Colonic mucosa (tissue), 4 donors: Measurements from ENCODE around the gene VIT. TPM values are rescaled to one million over a fixed set of nuclear protein-coding genes. Genes with fewer than 3 reads are reported as not detected.

Experiments used
- DNase-seq: peaks from one replicate; pipeline ENCODE4 v3.0.0-alpha.2; 2020
- H3K27ac ChIP-seq: fragments of 200-600 bp; one replicate; pipeline ENCODE4 v1.8.0; 2021
- H3K27me3 ChIP-seq: fragments of 200-600 bp; one replicate; pipeline ENCODE4 v1.8.0; 2021
- H3K36me3 ChIP-seq: fragments of 200-600 bp; one replicate; pipeline ENCODE4 v1.8.0; 2021
- H3K4me1 ChIP-seq: fragments of 200-600 bp; one replicate; pipeline ENCODE4 v1.8.0; 2021; ENCODE audit warnings: mild to moderate bottlenecking
- H3K4me3 ChIP-seq: fragments of 200-600 bp; one replicate; pipeline ENCODE4 v1.8.0; 2021
- H3K9ac ChIP-seq, 2 donors: one replicate each; pipeline ENCODE4 v1.7.0; 2013; ENCODE audit warnings: control low read depth in 2 of 2, low read depth in 2 of 2, low read length in 2 of 2
- H3K9me3 ChIP-seq: fragments of 200-600 bp; one replicate; pipeline ENCODE4 v1.8.0; 2021
- intact Hi-C: fragments of 100-400 bp; cut with DNase I; formaldehyde crosslinking; loops from one replicate; pipeline ENCODE4 v1.14.1; 2022
- total RNA-seq, 2 donors: library from RNA; stranded (reverse); fragmentation: NEBNext Ultra II Directional in 1 of 2; extraction: Animal tissue kit (Norgen Biotek cat#: 25700) in 1 of 2; gene quantifications; one replicate each; pipeline ENCODE4 v1.2.1, GENCODE V29; 2021
- TF ChIP-seq, protein P1 (sequence below): fragments of 200-600 bp; IDR thresholded peaks from one replicate; pipeline ENCODE4 v1.8.0; 2022; ENCODE audit warnings: antibody characterized with exemption, mild to moderate bottlenecking
- donor health status: healthy.
- donor health status: DM: no; HTN: no; CAD: no.
- donor health status: DM: no; HTN: no; CAD: no.

VIT gene
- total RNA-seq, 2 donors from 2014 or later = 0.20 to 0.21 TPM

DNA sequence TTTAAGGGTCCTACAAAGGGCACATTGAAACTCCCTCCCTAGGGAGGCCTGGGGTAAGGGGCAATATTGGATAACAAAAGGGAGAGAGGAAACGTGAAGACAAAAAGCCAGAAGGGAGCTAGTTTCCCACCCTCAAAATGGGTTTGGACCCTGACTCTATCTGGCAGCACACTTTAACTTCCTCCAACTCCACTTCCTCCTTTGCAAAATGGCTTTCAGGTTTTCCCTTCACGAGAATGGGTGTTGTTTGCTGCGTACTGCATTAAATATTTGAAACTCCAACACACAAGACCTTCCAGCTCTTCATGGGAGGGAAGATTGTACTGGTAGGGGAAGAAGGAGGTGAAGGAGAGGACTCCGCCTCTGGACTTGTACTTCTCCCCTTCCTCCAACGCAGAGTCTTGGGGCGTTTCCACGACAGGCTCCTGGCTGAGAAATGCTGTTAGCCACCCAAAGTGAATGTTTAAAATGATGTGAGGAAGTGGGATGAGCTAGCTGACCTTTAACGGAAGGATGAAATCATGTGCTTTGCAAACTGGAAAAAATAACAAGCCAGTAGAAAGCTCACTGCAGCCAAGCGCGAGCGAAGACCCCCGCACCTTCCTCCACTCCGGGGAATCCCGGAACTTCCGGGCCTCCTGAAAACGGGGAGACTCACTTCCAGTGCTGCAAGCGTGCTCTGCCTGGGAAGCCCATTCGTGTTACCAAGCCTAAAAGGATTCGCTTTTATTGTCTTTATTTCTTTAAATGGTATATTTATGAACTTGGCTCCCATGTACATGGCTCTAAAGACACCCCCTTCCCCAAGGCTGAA is 85.6 kb downstream of the VIT start:
- TF ChIP-seq, protein P1, sequence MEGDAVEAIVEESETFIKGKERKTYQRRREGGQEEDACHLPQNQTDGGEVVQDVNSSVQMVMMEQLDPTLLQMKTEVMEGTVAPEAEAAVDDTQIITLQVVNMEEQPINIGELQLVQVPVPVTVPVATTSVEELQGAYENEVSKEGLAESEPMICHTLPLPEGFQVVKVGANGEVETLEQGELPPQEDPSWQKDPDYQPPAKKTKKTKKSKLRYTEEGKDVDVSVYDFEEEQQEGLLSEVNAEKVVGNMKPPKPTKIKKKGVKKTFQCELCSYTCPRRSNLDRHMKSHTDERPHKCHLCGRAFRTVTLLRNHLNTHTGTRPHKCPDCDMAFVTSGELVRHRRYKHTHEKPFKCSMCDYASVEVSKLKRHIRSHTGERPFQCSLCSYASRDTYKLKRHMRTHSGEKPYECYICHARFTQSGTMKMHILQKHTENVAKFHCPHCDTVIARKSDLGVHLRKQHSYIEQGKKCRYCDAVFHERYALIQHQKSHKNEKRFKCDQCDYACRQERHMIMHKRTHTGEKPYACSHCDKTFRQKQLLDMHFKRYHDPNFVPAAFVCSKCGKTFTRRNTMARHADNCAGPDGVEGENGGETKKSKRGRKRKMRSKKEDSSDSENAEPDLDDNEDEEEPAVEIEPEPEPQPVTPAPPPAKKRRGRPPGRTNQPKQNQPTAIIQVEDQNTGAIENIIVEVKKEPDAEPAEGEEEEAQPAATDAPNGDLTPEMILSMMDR = no peak
- no peaks in the 10 kb centered on the region for H3K36me3 ChIP-seq
- intact Hi-C loops = loop anchor here (5.0 kb wide), 2 partner anchors 75 to 220 kb away; no protein-coding TSS in a partner anchor
- H3K27me3 ChIP-seq = no peaks in the 10 kb centered on the region
- DNase-seq = no peak
- H3K4me3 ChIP-seq = no peak overlapping the region
- H3K27ac ChIP-seq = no peak overlapping the region
- H3K4me1 ChIP-seq = no peaks in the 10 kb centered on the region
- H3K9ac ChIP-seq = no peak overlapping the region
- H3K9me3 ChIP-seq = no peaks in the 10 kb centered on the region

DNA sequence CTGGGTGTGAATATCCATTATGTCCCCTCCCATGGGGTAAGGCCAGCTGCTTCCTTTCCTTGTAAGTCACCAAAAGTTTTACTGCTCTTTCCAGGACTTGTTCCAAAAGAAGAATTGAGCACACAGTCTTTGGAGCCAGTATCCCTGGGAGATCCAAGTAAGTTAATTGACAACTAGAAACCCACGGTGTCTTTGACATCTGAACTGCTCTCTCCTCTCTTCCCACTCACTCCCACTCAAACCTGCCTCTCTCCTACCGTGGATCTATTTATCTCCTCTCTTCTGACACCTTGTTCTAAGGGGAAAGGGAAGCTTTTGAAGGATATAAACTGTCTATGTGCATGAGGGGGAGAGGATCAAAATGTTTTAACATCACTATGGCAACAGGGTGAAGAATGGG is 86.7 kb downstream of the VIT start:
- no peaks in the 10 kb centered on the region for H3K4me1 ChIP-seq
- H3K27me3 ChIP-seq = no peaks in the 10 kb centered on the region
- no peak overlapping the region for H3K4me3 ChIP-seq

DNA sequence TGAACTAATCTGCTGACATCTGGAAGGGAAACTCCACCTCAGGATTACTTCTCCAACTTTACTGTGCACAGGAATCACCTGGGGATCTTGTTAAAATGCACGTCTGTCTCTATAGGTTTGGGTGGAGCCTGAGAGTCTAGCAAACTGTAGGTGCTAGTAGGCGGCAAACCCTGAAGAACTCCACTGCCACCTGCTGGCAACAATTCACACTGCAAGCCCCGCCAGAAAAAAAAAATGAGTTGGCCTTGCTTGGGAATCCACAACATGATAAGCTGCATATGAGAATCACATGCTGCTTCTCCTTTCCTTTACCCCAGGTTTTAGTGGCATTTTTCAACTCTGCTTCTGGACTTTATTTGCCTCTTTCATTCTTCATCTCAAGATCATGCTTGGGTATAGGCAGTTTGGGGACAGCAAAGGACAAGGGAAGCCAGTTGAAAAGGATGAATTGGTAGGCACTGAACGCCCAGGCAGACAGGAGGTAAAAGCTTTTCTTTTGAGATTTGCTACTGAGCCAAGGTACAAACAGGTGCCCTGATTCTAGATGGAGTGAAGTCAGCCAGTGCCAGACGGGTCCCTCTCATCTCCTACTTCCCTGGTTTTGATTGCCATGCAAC is 88.8 kb downstream of the VIT start:
- no peaks in the 10 kb centered on the region for H3K36me3 ChIP-seq
- H3K9me3 ChIP-seq = no peaks in the 10 kb centered on the region
- H3K4me1 ChIP-seq = no peaks in the 10 kb centered on the region
- no peak overlapping the region for H3K4me3 ChIP-seq
- no peak overlapping the region for H3K9ac ChIP-seq
- DNase-seq = peak; percentile 73
- TF ChIP-seq, protein P1 = peak; percentile 99
- H3K27me3 ChIP-seq = no peaks in the 10 kb centered on the region
- H3K27ac ChIP-seq = no peak overlapping the region
- intact Hi-C loops = no loop called here

More for the DNA sequence above, 86.7 kb downstream of the VIT start:
- intact Hi-C loops = loop anchor here (5.0 kb wide), 2 partner anchors 74 to 219 kb away; no protein-coding TSS in a partner anchor
- no peak overlapping the region for H3K27ac ChIP-seq
- H3K9ac ChIP-seq = no peak overlapping the region
- H3K36me3 ChIP-seq = no peaks in the 10 kb centered on the region
- no peak for DNase-seq
- TF ChIP-seq, protein P1 = no peak
- H3K9me3 ChIP-seq = no peaks in the 10 kb centered on the region

DNA sequence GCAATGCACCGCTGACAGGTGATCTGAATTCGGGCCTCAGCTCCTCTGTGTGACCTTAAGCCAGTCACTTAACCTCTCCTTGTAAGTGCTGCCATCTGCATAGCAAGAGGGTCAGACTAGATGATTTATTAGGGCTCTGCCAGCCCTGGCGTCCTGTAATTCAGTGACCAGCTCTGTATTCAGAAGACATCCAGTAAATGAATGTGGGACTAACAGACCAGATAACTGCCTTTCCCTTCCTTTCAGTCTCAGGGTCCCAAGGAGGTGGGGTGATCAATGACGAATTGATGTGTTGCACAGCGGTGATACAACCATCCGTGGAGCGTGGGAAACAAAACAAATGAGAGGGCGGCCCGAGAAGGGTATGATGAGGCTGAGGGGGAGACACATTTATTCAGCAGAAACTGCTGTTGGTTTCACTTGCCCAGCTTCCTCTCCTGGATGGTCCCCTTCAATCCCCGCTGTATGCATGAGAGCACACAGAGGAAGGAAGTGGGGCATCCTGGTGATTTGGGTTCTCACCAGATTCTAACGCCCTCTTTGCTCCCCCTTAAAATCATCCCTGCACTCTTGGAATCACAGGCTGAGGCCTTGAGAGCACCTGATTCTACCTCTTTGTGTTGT is 92.8 kb downstream of the VIT start:
- H3K4me3 ChIP-seq = no peak overlapping the region
- H3K27ac ChIP-seq = no peak overlapping the region
- no peak overlapping the region for H3K9ac ChIP-seq
- H3K36me3 ChIP-seq = no peaks in the 10 kb centered on the region
- TF ChIP-seq, protein P1 = no peak
- no peak for DNase-seq
- H3K4me1 ChIP-seq = no peaks in the 10 kb centered on the region
- intact Hi-C loops = no loop called here
- H3K27me3 ChIP-seq = no peaks in the 10 kb centered on the region
- no peaks in the 10 kb centered on the region for H3K9me3 ChIP-seq

DNA sequence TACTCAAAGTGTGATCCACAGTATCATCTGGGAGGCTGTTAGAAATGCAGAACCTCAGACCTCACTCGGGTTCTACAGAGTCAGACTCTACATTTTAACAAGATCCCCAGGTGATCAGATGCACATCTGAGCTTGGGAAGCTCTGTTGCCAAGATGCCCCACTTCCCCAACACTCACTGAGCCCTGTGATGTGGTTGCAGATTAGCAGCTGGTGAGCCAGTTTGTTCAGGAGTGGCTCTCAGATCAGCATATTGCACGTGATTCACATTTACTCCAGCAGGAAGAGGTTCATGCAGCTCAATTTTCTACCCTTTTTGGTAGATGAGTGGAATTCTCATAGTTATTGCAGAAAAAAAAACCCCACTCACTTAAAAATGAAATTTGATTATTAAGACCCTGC is 96.4 kb downstream of the VIT start:
- TF ChIP-seq, protein P1 = no peak
- intact Hi-C loops = no loop called here

More for the DNA sequence above, 96.4 kb downstream of the VIT start:
- Histone ChIP-seq H3K27ac (no peak overlapping the region), H3K36me3 (no peaks in the 10 kb centered on the region), H3K27me3 (no peaks in the 10 kb centered on the region), H3K9me3 (no peaks in the 10 kb centered on the region), H3K4me1 (no peaks in the 10 kb centered on the region), H3K9ac (no peak overlapping the region), H3K4me3 (no peak overlapping the region)
- no peak for DNase-seq
